ENCODE results near the gene PER2.

DNA sequence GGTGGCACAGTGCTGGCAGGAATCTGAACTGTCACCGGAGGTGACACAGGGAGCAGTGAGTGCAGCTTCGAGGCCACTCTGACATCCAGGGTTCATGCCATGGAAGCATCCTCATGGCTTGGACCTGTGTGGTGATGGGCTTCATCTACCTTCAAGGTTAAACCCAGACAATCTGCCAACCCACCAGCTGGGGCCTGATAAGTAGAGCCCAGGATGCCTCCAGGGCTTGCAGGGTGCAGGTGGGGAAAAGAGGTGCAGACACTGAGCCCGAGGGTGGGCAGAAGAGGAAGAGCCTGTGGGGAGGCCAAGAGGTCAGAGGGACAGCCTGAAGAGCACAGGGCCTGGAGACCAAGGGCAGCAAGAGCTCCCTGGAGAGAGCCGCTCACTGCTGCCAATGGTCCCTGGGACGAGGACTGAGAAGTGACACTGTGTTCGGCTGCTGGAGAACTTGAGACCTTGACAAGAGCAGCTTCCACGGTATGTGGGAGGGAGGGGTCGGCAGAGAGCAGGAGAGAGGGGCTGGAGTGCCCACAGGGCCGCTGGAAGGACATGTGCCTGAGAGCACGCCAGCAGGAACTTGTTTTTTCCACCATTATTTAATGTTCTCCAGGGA is 40.5 kb downstream of the PER2 start:
- TF ChIP-seq SUZ12 (IDR thresholded peaks at IDR 0.05; ENCODE audit: extremely low read depth, insufficient read depth, insufficient read length) (no peak), YY1 (IDR thresholded peaks at IDR 0.05; ENCODE audit: insufficient read depth, insufficient read length) (no peak), ZNF274 (IDR thresholded peaks at IDR 0.05; ENCODE audit: low read depth, low read length) (no peak)
